KOPT-K1 (cell line): ENCODE measurements around the gene ATP11C.
"Not testable (repeated sequence)": the region's sequence is repeated elsewhere in the genome, so short reads cannot be mapped to it uniquely, and the experiment has no call there.

Source experiments
- H3K27ac ChIP-seq: fragments of 200-600 bp; sonication (generic); 2 replicates; pipeline ENCODE4 v1.5.1; 2016; ENCODE audit warnings: antibody characterized with exemption, mild to moderate bottlenecking, low read depth, low read length; ENCODE audit not compliant: poor library complexity, severe bottlenecking
- H3K36me3 ChIP-seq: fragments of 200-600 bp; sonication (generic); 2 replicates; pipeline ENCODE4 v1.5.1; 2017; ENCODE audit warnings: antibody characterized with exemption, mild to moderate bottlenecking, low read length, moderate library complexity; ENCODE audit not compliant: insufficient read depth
- H3K9me3 ChIP-seq: fragments of 200-600 bp; sonication (generic); 2 replicates; pipeline ENCODE4 v1.5.1; 2017; ENCODE audit warnings: antibody characterized with exemption, low read length, mild to moderate bottlenecking; ENCODE audit not compliant: insufficient read depth, poor library complexity, severe bottlenecking

The ATP11C gene

DNA sequence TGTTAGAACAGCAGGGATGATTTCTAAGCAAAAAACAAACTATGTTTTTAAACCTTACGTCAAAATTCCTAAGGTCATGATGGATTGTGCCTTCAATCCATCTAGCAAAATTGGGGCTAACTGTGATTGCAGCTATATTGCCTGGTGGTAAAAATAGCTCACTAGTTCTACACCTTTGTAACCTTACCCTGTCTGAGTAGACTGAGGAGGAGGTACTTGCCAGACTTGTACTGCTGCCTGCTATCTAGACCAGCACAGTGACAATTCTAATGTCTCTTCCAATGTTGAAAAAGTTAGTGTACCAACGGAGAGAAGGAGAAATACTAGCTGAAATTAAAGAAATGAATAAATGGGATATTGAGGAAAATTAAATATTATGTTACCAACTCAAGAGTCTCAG, 30.3 kb downstream of the ATP11C start:
- Histone ChIP-seq H3K36me3 (no peaks in the 10 kb centered on the region), H3K9me3 (no peaks in the 10 kb centered on the region), H3K27ac (no peak overlapping the region)

DNA sequence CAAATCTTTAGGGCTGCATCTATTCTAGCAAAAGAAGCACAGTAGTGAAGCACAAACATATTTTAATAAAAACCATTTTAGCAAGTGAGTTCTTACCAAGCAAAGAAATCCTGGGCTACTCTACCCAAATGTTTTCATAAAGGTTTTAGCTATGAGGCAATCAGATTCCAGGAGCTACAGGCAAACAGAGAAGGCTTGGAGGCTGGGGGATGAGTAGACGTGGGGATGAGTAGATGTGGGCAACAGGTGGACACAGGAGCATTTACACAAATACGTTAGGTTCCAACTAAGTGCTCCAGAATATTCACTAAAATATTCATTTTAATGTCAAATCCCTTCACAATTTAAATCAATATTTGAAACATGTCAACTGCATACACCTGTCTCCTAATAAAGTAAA, 34.5 kb downstream of the ATP11C start:
- Histone ChIP-seq H3K36me3 (no peaks in the 10 kb centered on the region), H3K9me3 (no peaks in the 10 kb centered on the region), H3K27ac (no peak overlapping the region)

DNA sequence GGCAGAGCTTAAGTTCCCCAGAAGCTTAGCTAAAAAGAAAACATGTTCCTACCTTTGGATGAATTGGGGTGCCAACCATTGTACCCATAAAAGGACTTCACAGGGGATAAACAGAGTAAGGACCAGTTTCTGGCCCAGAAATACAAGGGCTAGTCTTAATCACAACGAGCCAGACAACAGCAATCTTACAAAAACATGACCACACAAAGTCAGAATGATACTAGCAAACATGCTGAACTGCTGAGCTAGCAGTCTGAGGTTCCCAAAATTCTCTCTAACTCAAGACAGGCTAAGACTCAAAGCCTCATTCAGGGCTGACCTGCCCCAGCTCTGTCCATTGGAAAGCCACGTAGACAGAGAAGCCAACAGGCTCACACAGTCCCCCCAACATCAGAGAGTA, 40.3 kb downstream of the ATP11C start:
- H3K27ac ChIP-seq = no peak overlapping the region
- no peaks in the 10 kb centered on the region for H3K9me3 ChIP-seq
- H3K36me3 ChIP-seq = no peaks in the 10 kb centered on the region

DNA sequence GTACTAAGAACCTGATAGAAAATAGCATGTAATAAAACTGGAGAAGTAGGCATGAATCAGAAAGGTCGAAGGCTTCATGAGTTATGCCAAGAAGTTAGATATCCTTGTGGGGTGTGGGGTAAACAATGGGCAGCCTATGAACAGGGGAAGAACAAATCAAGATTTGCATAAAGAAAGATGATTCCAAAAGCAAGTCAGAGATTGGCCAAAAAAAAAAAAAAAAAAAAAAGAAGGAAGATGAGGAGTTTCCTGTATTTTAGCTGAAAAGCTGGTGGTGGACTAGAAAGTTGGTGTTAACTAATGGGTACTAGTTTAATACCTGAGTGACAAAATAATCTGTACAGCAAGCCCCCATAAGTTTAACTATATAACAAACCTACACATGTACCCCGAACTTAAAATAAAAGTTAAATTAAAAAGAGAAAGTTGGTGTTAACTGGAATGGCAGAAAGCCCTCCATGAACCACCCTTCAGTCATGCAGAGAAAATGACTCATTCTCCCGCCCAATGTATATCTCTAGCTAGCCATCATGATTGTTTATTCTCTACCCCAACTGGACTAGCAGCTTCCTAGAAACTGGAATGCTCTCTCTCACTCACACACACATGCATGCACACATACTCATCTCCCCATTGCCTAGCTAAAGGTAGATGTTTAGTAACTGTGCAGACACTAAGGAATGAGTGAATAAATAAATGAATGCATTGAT, 41.7 kb downstream of the ATP11C start:
- Histone ChIP-seq H3K9me3 (no peaks in the 10 kb centered on the region), H3K36me3 (no peaks in the 10 kb centered on the region), H3K27ac (no peak overlapping the region)

DNA sequence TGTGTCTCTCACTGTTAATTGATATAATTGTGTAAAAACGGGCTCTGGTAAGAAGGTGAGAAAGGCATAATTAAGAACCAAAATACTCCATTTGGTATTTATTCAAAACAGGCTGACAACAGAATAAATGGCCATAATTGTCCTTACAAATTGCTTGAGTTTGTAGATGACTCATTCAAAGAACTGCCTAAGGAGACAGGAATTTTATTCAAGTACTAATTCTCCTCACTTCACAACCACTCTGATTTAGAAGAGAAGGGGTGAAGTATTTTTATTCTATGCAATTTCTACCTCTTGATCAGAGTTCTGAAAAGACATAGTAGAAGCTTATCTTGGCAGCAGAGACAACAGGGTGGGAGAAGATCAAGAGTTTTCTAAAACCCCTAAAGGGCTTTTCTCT, 43.1 kb downstream of the ATP11C start:
- Histone ChIP-seq H3K9me3 (no peaks in the 10 kb centered on the region), H3K27ac (no peak overlapping the region), H3K36me3 (no peaks in the 10 kb centered on the region)

DNA sequence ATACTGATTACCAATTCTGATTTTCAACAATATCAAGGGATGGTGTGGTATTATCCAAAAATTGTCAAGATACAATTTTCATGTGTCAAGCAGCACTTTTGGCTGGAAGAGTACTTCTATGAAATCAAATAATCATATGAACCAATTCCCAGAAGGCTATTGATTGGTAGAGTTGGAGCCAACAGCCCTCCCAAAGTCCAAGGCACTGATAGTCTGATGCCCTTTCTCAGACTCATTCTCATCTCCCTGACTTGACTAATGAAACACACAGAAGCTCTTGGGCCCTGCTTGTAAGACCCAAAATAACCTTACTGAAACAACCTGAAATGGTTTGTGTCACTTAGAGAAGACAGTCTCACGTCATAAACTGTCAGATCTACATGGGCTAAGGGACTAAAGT, 48.9 kb downstream of the ATP11C start:
- Histone ChIP-seq H3K27ac (no peak overlapping the region), H3K9me3 (no peaks in the 10 kb centered on the region), H3K36me3 (no peaks in the 10 kb centered on the region)

DNA sequence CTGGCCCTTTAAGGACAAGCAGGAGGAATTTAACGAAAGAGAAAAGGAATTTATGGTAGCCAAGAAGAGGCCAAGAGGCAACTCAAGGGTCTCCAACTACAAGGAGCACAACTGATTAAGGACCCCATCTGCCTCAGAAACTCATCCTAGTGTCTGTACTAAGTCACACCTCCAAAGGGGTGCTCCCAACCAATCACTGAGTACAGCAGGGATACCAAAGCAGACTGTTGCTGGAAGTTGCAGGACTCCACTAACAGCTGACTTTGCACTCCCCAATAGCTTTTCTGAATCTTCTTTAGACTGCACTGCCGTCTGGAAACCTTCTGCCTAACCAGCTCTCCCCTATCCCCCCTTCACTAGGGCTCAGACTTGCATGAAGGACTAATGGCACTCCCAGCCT, 50.6 kb downstream of the ATP11C start:
- Histone ChIP-seq H3K27ac (no peak overlapping the region), H3K9me3 (no peaks in the 10 kb centered on the region), H3K36me3 (no peaks in the 10 kb centered on the region)

DNA sequence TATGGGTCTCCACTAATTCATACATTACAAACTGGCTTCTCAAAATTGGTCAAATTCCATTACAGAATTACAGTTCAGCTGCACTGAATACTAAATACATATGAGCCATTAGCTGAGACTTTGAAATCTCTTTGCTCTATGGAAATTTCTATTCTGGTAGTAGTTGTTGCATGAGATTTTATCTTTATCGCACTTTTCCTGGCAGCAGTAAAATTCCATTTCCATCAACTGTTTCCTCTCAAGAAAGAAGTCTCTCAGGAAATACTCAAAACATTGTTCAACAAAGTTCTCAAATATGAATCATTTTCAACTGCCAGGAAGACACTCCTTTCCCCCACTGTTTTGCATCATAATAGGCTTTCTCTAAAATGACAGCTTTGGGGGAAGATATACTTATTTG, 51.3 kb downstream of the ATP11C start:
- H3K27ac ChIP-seq = no peak overlapping the region
- H3K36me3 ChIP-seq = no peaks in the 10 kb centered on the region
- no peaks in the 10 kb centered on the region for H3K9me3 ChIP-seq

DNA sequence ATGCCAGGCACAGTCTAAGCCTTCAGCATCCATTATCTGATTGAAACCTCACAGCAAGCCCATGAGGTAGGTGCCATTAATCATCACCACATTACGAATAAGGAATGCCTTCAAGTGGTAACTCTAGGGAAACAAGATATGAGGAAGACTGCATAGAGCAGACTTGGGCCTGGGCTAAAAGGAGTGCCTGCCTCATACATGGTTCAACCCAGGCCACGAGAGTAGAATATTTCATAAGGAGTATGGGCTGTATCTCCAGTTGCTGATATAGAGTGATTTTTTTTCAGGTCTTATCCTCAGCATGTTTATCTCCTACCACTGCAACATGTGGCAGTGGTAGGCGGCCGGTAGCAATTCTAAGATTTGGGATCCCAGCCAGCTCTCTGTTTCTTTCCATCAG, 51.7 kb downstream of the ATP11C start:
- H3K27ac ChIP-seq = no peak overlapping the region
- H3K36me3 ChIP-seq = no peaks in the 10 kb centered on the region
- no peaks in the 10 kb centered on the region for H3K9me3 ChIP-seq

DNA sequence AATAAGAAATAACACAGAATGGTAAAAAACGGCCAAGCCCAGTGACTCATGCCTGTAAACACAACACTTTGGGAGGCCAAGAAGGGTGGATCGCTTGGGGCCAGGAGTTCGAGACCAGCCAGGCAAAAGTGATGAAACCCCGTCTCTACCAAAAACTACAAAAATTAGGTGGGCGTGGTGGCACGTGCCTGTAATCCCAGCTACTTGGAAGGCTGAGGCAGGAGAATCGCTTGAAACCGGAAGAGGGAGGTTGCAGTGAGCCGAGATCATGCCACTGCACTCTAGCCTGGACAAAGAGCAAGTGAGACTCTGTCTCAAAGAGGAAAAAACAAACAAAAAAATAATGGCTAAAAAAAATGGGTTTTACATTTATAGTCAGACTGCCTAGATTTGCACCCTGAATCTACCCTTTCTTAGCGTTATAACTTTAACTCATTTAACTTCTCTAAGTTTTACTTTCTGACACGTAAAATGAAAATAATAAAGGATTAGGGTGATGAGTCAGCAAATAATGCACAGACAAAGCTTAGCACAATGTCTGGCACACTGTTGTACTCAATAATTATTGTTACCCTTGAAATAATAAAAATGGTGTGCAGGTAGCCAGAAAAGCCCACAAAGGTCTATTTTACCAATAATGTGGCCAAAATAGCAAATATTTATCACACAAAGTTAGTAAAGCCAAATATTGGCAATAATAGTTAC, 55.0 kb downstream of the ATP11C start:
- no peak overlapping the region for H3K27ac ChIP-seq
- H3K36me3 ChIP-seq = no peaks in the 10 kb centered on the region
- no peaks in the 10 kb centered on the region for H3K9me3 ChIP-seq

DNA sequence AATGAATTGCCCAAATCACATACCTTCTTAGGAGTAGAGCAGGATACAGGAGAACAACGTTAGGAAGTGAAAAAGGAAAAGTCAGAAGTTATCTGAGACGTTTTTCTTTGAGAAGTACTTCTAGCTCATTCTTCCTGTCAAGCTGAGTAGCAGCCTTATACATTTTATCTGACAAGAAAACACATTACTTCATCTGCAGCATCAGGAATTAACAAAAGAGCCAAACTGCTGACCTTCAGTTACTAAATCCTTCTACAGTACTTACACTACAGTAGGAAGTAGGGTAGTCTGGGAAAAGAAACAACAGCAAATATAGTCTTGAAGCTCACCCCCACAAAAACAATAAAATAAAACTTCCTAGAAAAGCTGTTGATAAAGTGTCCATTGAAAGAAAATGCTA, 57.0 kb downstream of the ATP11C start:
- no peaks in the 10 kb centered on the region for H3K9me3 ChIP-seq
- H3K36me3 ChIP-seq = no peaks in the 10 kb centered on the region
- H3K27ac ChIP-seq = no peak overlapping the region

DNA sequence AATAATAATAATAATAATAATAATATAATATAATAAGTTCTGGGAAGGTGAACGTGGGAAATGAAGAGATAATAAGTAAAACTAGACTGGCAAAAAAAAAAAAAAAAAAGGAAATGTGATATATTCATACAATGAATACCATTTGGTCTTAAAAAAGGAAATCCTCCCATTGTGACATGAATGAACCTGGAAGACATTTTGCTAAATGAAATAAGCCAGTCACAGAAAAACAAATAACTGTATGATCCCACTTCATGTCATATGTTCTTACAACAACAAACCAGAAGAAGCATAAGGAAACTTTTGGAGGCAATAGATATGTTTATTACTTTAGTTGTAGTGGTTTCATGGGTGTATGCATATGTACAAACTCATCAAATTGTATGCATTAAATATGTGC, 63.1 kb downstream of the ATP11C start:
- Histone ChIP-seq H3K27ac (no peak overlapping the region), H3K9me3 (no peaks in the 10 kb centered on the region), H3K36me3 (no peaks in the 10 kb centered on the region)

DNA sequence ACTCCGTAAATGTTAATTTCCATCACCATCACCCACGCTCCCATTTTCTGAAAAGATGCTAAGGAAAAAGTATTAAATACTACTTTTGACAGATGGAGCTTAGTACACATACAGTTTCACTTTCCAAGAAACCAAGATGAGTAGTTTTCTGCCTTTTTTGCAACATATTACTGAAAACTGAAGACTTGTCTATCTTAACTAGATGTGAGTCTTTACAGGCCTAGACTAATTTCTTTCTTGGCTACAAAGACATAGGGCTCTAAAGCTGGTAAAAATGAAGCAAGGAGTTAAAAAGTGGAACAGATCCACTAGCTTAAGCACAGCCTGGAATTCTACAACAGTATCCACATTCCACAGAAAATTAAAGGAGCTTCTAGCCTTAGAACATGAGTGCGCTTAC, 68.2 kb downstream of the ATP11C start:
- Histone ChIP-seq H3K27ac (no peak overlapping the region), H3K9me3 (no peaks in the 10 kb centered on the region), H3K36me3 (no peaks in the 10 kb centered on the region)

DNA sequence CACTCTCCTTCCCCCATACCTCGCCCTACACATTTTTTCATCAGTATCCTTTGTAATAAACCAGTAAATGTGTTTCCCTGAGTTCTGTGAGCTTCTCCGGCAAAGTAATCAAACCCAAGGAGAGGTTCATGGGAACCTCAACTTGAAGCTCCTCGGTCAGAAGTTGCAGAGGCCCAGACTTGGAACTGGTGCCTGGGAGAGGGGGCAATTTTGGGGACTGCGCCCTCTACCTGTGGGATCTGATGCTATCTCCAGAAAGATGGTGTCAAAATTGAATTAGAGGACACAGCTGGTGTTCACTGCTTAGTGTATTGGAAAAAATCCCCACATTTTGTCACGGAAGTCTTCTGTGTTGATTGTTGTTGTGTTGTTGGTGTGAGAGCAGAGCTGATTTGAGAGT, 70.6 kb downstream of the ATP11C start:
- H3K36me3 ChIP-seq = no peaks in the 10 kb centered on the region
- no peaks in the 10 kb centered on the region for H3K9me3 ChIP-seq
- no peak overlapping the region for H3K27ac ChIP-seq

DNA sequence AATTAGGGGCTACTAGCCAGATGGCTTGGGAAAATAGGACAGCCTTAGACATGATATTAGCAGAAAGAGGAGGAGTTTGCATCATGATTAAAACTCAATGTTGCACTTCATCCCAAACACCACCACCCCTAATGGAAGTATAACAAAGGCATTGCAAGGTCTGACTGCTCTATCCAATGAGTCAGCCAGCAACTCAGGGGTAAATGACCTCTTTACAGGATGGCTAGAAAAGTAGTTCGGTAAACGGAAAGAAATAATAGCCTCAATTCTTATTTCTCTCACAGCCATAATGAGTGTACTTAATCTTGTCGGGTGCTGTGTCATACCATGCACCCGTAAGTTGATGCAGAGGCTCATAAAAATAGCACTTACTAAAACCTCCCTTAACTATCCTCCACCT, 76.0 kb downstream of the ATP11C start:
- not testable (repeated sequence) for H3K27ac ChIP-seq, H3K36me3 ChIP-seq, H3K9me3 ChIP-seq

DNA sequence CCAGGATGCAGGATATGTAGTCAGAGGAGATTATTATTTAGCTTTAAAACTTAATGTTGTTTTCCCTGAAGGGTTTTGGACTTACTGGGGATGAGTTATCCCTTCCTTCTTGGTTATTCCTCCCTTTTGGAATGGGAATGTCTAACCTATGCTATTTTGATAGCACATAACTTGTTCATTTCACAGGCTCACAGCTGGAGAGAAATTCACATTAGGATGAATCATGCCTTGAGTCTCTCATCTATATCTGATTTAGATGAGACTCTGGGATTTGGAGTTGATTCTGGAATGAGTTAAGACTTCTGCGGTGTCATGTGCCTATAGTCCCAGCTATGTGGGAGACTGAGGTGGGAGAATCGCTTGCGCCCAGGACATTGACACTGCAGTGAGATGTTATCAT, 81.1 kb downstream of the ATP11C start:
- Histone ChIP-seq H3K36me3 (no peaks in the 10 kb centered on the region), H3K27ac (no peak overlapping the region), H3K9me3 (no peaks in the 10 kb centered on the region)
